Peyer's patch (tissue), 4 donors: ENCODE data around the gene MYO7A. TPM values are rescaled to one million over a fixed set of nuclear protein-coding genes. Genes with fewer than 3 reads are reported as not detected.

Experiments used
- DNase-seq, 3 donors: peaks; one replicate each; pipeline ENCODE4 v3.0.0-alpha.2; 2017 to 2019
- H3K27ac ChIP-seq, 4 donors: fragments of 200-600 bp; sonication (generic); one replicate each; pipeline ENCODE4 v1.5.1; 2016 to 2019
- H3K27me3 ChIP-seq, 2 donors: fragments of 200-600 bp; sonication (generic); one replicate each; pipeline ENCODE4 v1.5.1; 2019
- H3K36me3 ChIP-seq, 3 donors: fragments of 200-600 bp; sonication (generic); one replicate each; pipeline ENCODE4 v1.5.1; 2016 to 2019
- H3K4me1 ChIP-seq, 4 donors: fragments of 200-600 bp; sonication (generic); one replicate each; pipeline ENCODE4 v1.5.1; 2016 to 2019
- H3K4me3 ChIP-seq, 4 donors: fragments of 200-600 bp; sonication (generic); 1 replicate in 3 of 4; 2 replicates in 1 of 4; pipeline ENCODE4 v1.5.1; 2016 to 2019; ENCODE audit warnings: mild to moderate bottlenecking in 1 of 4
- H3K9me3 ChIP-seq, 4 donors: fragments of 200-600 bp; sonication (generic); one replicate each; pipeline ENCODE4 v1.5.1; 2016 to 2019; ENCODE audit warnings: mild to moderate bottlenecking in 1 of 4
- POLR2A ChIP-seq, 2 donors: fragments of 450-650 bp; IDR thresholded peaks; one replicate each; pipeline ENCODE4 v1.5.1; 2017; ENCODE audit warnings: antibody characterized with exemption in 2 of 2, mild to moderate bottlenecking in 2 of 2, moderate library complexity in 2 of 2
- total RNA-seq, 4 donors: library from RNA; depleted of rRNA; stranded (reverse); fragments of >200 nt; gene quantifications; one replicate each; pipeline ENCODE4 v1.1.0, GENCODE V29; 2016
- TF ChIP-seq, protein P1 (sequence below), 6 experiments: fragments of 450-650 bp in 4 of 6; fragments of 200-600 bp in 2 of 6; sonication (generic) in 1 of 6; IDR thresholded peaks; one replicate each; pipeline ENCODE4 v1.5.1; 2017 to 2019; ENCODE audit warnings: antibody characterized with exemption in 6 of 6, mild to moderate bottlenecking in 3 of 6, moderate library complexity in 1 of 6

The MYO7A gene
- total RNA-seq, 4 donors from 2014 or later, result 6.1 to 15.7 (median 7.1) TPM

- TF ChIP-seq, protein P1, sequence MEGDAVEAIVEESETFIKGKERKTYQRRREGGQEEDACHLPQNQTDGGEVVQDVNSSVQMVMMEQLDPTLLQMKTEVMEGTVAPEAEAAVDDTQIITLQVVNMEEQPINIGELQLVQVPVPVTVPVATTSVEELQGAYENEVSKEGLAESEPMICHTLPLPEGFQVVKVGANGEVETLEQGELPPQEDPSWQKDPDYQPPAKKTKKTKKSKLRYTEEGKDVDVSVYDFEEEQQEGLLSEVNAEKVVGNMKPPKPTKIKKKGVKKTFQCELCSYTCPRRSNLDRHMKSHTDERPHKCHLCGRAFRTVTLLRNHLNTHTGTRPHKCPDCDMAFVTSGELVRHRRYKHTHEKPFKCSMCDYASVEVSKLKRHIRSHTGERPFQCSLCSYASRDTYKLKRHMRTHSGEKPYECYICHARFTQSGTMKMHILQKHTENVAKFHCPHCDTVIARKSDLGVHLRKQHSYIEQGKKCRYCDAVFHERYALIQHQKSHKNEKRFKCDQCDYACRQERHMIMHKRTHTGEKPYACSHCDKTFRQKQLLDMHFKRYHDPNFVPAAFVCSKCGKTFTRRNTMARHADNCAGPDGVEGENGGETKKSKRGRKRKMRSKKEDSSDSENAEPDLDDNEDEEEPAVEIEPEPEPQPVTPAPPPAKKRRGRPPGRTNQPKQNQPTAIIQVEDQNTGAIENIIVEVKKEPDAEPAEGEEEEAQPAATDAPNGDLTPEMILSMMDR (IDR thresholded peaks at IDR 0.05), result no peak
- TF ChIP-seq POLR2A (IDR thresholded peaks at IDR 0.05), result no peak
- peak overlapping the region in 1 of 4 donors; percentile 78 for H3K27ac ChIP-seq
Observed at GRCh38 chr11:77110836-77111235, 17.2 kb upstream of the MYO7A start.

DNA sequence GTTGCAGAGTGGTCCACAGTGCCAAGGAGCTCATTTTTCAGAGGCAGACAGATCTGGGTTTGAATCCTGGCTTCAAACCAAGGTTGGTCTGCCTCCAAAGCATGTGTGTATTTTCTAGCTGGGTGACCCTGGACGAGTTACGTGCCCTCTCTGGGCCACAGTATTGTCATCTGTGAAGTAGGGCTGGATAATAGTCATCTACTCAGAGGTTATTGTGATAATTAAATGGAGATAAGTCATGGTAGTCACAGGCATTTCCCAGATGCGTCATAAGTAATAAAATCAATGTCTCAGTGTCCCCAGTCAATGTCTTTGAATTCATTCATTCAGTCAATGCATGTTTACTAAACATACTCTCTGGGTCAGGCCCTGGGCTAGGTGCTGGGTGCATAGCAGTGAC is 16.8 kb upstream of the MYO7A start:
- Histone ChIP-seq H3K4me1 (peaks cover 0 to 67% (median 5%) of the 10 kb centered on the region in 4 donors), H3K9me3 (no peaks in the 10 kb centered on the region), H3K27ac (peak overlapping the region in 1 of 4 donors; percentile 78), H3K4me3 (no peak overlapping the region), H3K36me3 (peaks cover 0 to 25% (median 0%) of the 10 kb centered on the region in 3 donors), H3K27me3 (no peaks in the 10 kb centered on the region)
- peak in 1 of 3 donors; percentile 74 for DNase-seq
- no peak for TF ChIP-seq POLR2A (IDR thresholded peaks at IDR 0.05)
- TF ChIP-seq, protein P1 (IDR thresholded peaks at IDR 0.05), result no peak

More at GRCh38 chr11:77110836-77111235, 17.2 kb upstream of the MYO7A start:
- no peak for DNase-seq
- Histone ChIP-seq H3K36me3 (peaks cover 0 to 21% (median 0%) of the 10 kb centered on the region in 3 donors), H3K9me3 (no peaks in the 10 kb centered on the region), H3K4me3 (no peak overlapping the region), H3K4me1 (peaks cover 0 to 71% (median 7%) of the 10 kb centered on the region in 4 donors), H3K27me3 (no peaks in the 10 kb centered on the region)

DNA sequence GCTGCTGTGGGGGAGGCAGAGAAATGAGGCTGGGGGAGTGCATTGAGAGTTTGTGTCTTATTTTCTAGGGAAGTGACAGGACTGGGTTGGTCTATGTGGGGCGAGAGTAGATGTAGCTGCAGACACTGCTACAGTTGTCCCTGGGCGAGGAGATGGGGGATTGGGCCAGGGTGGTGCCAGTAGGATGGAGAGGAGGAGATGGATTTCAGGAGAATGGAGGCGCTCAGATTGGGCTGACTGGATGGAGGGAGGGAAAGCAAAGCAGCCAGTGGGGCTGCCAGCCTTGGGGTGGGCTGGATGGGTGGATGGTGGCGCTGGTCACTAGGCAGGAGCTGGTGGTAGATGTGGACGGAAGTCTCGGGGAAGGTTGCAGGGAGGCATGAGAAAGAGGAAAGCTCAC is 16.1 kb upstream of the MYO7A start:
- Histone ChIP-seq H3K27me3 (no peaks in the 10 kb centered on the region), H3K9me3 (no peaks in the 10 kb centered on the region), H3K27ac (peak overlapping the region in 1 of 4 donors; percentile 68), H3K36me3 (peaks cover 0 to 29% (median 0%) of the 10 kb centered on the region in 3 donors), H3K4me3 (no peak overlapping the region), H3K4me1 (peaks cover 0 to 60% (median 5%) of the 10 kb centered on the region in 4 donors)
- TF ChIP-seq, protein P1 (IDR thresholded peaks at IDR 0.05), result no peak
- no peak for TF ChIP-seq POLR2A (IDR thresholded peaks at IDR 0.05)
- no peak for DNase-seq

GRCh38 chr11:77112641-77113381 is 15.2 kb upstream of the MYO7A start:
- H3K36me3 ChIP-seq, result peaks cover 0 to 34% (median 0%) of the 10 kb centered on the region in 3 donors
- peak overlapping the region in 1 of 4 donors; percentile 68 for H3K27ac ChIP-seq
- no peaks in the 10 kb centered on the region for H3K9me3 ChIP-seq
- TF ChIP-seq POLR2A (IDR thresholded peaks at IDR 0.05), result no peak
- TF ChIP-seq, protein P1 (IDR thresholded peaks at IDR 0.05), result no peak
- H3K4me3 ChIP-seq, result no peak overlapping the region
- H3K27me3 ChIP-seq, result no peaks in the 10 kb centered on the region
- peaks cover 0 to 51% (median 3%) of the 10 kb centered on the region in 4 donors for H3K4me1 ChIP-seq
- DNase-seq, result no peak

DNA sequence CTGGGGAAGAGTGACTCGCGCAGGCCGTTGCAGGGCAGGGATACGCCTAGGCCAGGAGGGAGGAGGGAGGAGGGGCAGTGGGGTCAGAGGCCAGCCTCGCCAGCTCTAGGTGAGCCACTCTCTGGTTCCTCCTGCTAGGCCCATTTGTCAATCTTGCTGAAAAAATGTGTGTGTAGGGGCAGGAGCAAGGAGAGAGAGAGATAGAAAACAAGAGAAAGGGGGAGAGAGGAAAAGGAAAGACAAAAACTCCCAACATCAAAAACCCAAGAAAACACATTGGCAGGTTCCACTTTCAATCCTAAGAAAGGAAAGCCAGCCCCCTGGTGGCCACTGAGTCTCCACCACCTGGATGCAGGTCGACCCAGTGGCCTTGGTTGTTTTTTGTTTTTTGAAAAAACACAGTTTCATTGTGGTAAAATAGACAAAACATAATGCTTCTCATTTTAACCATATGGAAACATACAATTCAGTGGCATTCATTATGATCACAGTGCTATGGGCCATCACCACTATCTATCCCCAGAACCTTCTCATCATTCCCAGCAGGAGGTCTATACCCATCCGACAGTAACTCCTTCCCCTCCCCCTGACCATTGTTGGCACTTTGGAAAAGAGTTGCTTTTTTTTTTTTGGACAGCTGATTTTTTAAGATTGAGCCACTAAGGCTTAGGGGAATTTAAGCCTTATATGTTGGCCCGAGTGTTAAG is 14.5 kb upstream of the MYO7A start:
- Histone ChIP-seq H3K27ac (peak overlapping the region in 1 of 4 donors; percentile 52), H3K27me3 (no peaks in the 10 kb centered on the region), H3K4me3 (no peak overlapping the region), H3K36me3 (peaks cover 0 to 41% (median 0%) of the 10 kb centered on the region in 3 donors), H3K4me1 (peaks cover 0 to 44% (median 3%) of the 10 kb centered on the region in 4 donors), H3K9me3 (no peaks in the 10 kb centered on the region)
- TF ChIP-seq, protein P1 (IDR thresholded peaks at IDR 0.05), result peak in 4 of 6 experiments; percentile 29 to 47 (median 38)
- TF ChIP-seq POLR2A (IDR thresholded peaks at IDR 0.05), result no peak
- peak in 2 of 3 donors; percentile 69 for DNase-seq
